Measurements from ENCODE around the gene SPATA25. TPM values are rescaled to one million over a fixed set of nuclear protein-coding genes. Genes with fewer than 3 reads are reported as not detected.

Gene SPATA25
- total RNA-seq, 1 donor from 2014 or later, result 0.85 TPM

GRCh38 chr20:45863543-45864470 lies 23.6 kb downstream of the SPATA25 start:
- DNase-seq (ENCODE audit: low read depth), result no peak

DNA sequence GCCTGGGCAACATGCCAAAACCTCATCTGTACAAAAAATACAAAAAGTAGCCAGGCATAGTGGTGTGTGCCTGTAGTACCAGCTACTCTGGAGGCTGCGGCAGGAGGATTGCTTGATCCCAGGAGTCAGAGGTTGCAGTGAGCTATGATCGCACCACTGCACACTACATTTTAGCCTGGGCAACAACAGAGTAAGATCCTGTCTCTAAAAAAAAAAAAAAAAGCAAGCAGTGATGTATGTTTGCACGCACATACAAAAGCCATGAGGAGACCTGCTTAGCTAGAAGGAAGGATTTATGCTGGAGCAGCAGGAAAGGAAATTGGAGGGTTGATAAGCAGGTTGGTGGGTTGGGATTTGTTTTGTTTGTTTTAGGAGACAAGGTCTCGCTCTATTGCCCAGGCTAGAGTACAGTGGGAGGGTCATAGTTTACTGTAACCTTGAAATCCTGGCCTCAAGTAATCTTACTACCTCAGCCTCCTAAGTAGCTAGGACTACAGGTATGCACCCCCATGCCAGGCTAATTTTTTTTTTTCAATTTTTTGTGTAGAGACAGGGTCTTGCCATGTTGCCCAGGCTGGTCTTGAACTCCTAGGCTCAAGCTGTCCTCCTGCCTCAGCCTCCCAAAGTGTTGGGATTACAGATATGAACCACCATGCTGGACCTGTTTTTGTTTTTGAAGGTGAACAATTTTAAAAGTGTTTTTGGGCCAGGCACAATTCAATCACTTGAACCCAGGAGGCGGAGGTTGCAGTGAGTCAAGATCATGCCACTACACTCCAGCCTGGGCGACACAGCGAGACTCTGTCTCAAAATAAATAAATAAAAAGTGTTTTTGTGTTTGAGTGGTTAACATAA lies 26.0 kb downstream of the SPATA25 start:
- DNase-seq (ENCODE audit: low read depth), result peak; percentile 29

DNA sequence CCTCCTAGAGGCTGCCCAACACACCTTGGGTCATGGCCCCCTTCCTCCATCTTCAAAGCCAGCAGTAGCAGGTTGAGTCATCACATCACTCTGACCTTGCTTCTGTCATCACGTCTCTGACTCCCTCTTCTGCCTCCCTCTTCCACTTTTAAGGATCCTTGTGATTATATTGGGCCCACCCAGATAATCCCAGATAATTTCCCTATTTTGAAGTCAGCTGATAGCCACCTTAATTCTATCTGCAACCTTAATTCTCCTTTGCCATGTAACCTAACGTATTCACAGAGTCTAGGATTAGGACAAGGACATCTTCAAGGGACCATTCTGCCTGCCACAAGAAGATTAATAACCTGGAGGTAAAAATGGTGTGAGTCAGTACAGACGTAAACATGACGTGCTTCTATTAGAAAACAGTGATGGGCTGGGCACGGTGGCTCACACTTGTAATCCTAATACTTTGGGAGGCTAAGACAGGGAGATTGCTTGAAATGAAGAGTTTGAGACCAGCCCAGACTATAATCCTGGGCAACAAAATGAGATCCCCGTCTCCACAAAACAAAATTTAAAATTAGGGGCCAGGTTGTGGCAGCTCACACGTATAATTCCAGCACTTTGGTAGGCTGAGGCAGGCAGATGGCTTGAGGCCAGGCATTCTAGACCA lies 26.7 kb downstream of the SPATA25 start:
- DNase-seq (ENCODE audit: low read depth), result peak; percentile 13

- no peak for DNase-seq (ENCODE audit: low read depth)
Measured at GRCh38 chr20:45859916-45860315, 27.5 kb downstream of the SPATA25 start.

- DNase-seq (ENCODE audit: low read depth), result no peak
Measured at GRCh38 chr20:45857882-45858216, 29.6 kb downstream of the SPATA25 start.

GRCh38 chr20:45857114-45857881 lies 30.1 kb downstream of the SPATA25 start, which contains the start of the genes ACOT8 and ZSWIM3:
Gene ACOT8, minus strand, starts transcription at chr20:45857392. Its CDS starts 77 bp downstream, at chr20:45857315.
Gene ZSWIM3, plus strand, starts transcription at chr20:45857614. Its CDS starts 212 bp downstream, at chr20:45857826.
- DNase-seq (ENCODE audit: low read depth), result peak; percentile 100

- no peak for DNase-seq (ENCODE audit: low read depth)
Measured at GRCh38 chr20:45853484-45853883, 33.9 kb downstream of the SPATA25 start.

- no peak for DNase-seq (ENCODE audit: low read depth)
Measured at GRCh38 chr20:45852326-45852725, 35.1 kb downstream of the SPATA25 start.

- peak; percentile 71 for DNase-seq (ENCODE audit: low read depth)
Measured at GRCh38 chr20:45851501-45851900, 35.9 kb downstream of the SPATA25 start.

DNA sequence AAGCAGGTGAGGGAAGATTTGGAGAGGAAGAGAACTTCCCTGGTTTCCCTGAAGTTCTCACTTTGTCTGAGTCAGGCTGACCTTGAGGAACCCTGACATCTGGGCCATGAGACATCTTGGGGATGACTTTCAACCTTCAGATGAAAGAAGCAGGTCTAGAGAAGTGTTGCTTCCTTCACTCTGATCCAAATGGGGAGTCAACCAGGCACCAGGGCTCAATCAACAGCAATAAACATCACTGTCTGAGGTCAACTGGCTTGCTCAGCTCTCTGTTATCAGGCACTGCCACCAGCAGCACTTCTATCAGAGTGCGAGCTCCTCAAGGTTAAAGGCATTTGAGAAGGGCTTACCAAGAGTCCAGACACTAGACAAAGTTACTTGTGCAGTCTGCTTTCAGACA lies 36.5 kb downstream of the SPATA25 start:
- DNase-seq (ENCODE audit: low read depth), result no peak

DNA sequence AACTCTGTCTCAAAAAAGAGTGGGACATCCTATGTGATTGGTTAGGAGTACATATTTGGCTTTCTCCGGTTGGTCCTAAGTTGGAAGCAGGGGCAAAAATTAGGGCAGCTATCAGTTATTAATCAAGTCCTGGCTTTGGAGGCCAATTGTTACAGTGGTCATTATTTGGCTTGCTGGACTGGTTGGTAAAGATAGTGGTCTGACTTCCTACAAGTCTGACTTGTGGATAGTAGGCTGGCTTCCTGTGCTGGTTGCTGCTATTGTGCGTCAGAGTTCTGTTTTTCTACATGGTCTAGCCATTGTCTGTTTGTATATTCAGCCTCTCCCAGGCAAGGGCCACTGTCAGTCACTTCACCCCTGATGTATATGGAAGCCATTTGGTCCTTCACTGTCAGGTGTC lies 37.2 kb downstream of the SPATA25 start:
- DNase-seq (ENCODE audit: low read depth), result no peak

- DNase-seq (ENCODE audit: low read depth), result no peak
Measured at GRCh38 chr20:45848969-45849582, 38.3 kb downstream of the SPATA25 start.

DNA sequence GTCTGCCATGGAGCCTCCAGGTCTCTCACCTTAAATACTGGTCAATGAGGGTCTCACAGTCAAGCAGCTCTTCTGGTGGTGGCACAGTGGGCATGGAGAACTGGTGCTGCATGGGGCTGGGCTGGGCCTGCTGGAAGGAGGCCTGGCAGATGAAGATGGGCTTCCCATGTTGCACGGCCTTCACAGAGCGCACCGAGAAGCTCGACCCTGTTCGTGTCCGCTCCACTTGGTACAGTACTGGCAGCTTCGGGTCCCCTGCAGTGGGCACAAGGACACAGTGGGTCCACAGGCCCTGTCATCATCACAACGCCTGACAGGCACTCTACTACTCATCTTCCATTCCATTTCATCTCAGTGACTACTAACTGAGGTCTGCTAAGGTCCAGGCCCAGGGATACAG lies 39.0 kb downstream of the SPATA25 start:
- no peak for DNase-seq (ENCODE audit: low read depth)

DNA sequence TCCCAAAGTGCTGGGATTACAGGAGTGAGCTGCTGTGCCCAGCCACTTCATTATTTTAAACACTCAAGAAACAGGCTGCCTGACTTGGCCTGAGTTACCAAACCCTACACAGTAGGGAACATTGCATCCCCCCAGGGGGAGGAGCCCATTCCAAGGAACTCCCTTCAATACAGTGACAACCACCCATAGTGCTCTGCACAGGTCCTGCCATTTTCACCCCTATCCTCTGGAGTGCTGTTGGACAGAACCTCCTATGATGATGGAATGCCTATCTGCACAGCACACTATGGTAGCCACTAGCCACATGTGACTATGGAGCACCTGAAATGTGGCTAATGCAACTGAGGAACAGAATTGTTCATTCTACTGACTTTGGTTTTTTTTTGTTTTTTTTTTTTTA lies 42.0 kb downstream of the SPATA25 start:
- no peak for DNase-seq (ENCODE audit: low read depth)

GRCh38 chr20:45843506-45843905 lies 43.9 kb downstream of the SPATA25 start:
- no peak for DNase-seq (ENCODE audit: low read depth)

- no peak for DNase-seq (ENCODE audit: low read depth)
Measured at GRCh38 chr20:45842169-45842812, 45.1 kb downstream of the SPATA25 start.

DNA sequence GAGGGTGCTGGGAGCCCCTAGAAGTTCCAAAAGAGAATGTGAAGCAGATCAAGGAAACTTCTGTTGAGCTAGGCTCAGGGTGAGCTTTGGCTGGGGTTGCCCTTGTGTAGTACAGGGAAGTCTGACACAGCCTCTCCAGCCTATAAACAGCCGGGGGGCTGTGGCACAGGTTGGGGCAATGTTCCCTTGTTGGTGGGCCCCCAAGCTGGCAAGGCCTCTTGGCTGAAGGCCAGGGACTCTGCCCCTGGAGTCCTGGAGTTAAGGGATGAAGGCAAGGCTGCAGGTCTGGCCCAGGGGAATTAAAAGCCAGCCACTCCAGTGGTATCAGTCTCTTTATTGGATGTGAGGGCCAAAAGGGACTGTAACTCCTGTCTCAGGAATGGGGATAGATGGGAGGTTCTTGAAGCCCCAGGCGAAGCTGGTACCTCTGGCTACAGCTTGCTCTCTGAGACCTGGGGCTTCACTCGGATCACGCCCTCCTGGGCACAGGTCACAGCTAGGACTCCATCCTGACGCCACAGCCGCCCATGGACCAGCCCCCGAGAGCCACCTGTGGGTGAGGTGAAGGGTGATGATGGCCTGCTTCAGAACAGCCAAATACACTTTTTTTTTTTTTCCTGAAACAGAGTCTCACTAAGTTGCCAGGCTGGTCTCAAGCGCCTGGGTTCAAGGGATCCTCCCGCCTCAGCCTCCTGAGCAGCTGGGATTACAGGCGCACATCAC lies 45.9 kb downstream of the SPATA25 start:
- DNase-seq (ENCODE audit: low read depth), result no peak

DNA sequence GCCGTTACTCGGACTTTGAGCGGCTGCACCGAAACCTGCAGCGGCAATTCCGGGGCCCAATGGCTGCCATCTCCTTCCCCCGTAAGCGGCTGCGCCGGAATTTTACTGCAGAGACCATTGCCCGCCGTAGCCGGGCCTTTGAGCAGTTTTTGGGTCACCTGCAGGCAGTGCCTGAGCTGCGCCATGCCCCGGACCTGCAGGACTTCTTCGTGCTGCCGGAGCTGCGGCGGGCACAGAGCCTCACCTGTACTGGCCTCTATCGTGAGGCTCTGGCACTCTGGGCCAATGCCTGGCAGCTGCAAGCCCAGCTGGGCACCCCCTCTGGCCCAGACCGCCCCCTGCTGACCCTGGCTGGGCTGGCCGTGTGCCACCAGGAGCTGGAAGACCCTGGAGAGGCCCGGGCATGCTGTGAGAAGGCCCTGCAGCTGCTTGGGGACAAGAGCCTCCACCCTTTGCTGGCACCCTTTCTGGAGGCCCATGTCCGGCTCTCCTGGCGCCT lies 46.7 kb downstream of the SPATA25 start:
- no peak for DNase-seq (ENCODE audit: low read depth)

DNA sequence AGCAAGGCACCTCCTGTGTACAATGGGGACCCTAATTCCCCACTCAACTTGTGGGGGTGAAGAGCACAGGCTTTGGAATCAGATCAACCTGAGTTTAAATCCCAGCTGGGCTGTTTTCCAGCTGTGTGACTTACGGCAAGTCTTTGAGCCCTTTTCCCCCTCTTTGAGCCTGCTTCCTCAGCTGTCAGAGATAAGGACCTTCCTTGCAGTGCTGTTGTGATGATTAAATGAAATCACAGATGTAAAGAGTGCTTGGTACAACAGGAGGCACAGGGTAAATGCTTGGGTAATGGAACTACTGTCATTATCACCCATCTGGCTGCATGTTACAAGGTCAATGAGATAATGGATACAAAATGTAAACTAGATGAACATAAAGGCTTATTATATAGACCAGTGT lies 50.6 kb downstream of the SPATA25 start:
- no peak for DNase-seq (ENCODE audit: low read depth)
